Fibroblast of pulmonary artery (primary cell): ENCODE measurements around the gene ADAMTSL2.
A peak's percentile ranks its signal among the peaks of the same experiment; 100 is the strongest.
"Not testable (repeated sequence)": the region's sequence is repeated elsewhere in the genome, so short reads cannot be mapped to it uniquely, and the experiment has no call there.

Source experiments
- DNase-seq: peaks from one replicate; pipeline ENCODE4 v3.0.0-alpha.2; 2010; ENCODE audit warnings: low read depth
- H3K4me3 ChIP-seq: replicated peaks from 2 replicates; pipeline ENCODE4 v1.5.1; 2011; ENCODE audit warnings: low read depth, mild to moderate bottlenecking, control low read depth, low read length, moderate library complexity
- CTCF ChIP-seq: IDR thresholded peaks from 2 replicates; pipeline ENCODE4 v1.5.1; 2011; ENCODE audit warnings: mild to moderate bottlenecking, control low read depth, low read length, inconsistent platforms; ENCODE audit errors: missing control alignments

Gene ADAMTSL2

GRCh38 chr9:133560944-133561343 lies 26.4 kb downstream of the ADAMTSL2 start:
- no peak for TF ChIP-seq CTCF
- DNase-seq, result no peak
- no peak overlapping the region for H3K4me3 ChIP-seq

GRCh38 chr9:133561976-133562554 lies 27.6 kb downstream of the ADAMTSL2 start:
- TF ChIP-seq CTCF, result no peak
- no peak for DNase-seq
- H3K4me3 ChIP-seq, result no peak overlapping the region

GRCh38 chr9:133562611-133563290 lies 28.2 kb downstream of the ADAMTSL2 start:
- no peak for TF ChIP-seq CTCF
- H3K4me3 ChIP-seq, result no peak overlapping the region
- DNase-seq, result no peak

- no peak overlapping the region for H3K4me3 ChIP-seq
- TF ChIP-seq CTCF, result no peak
- DNase-seq, result peak; percentile 44
Observed at GRCh38 chr9:133563291-133563796, 28.8 kb downstream of the ADAMTSL2 start.

- DNase-seq, H3K4me3 ChIP-seq: not testable (repeated sequence)
Observed at GRCh38 chr9:133563814-133564213, 29.3 kb downstream of the ADAMTSL2 start.

- DNase-seq, result no peak
- TF ChIP-seq CTCF, result no peak
- H3K4me3 ChIP-seq, result no peak overlapping the region
Observed at GRCh38 chr9:133564451-133565116, 30.1 kb downstream of the ADAMTSL2 start.

GRCh38 chr9:133566382-133566781 lies 31.9 kb downstream of the ADAMTSL2 start:
- H3K4me3 ChIP-seq, result no peak overlapping the region
- no peak for TF ChIP-seq CTCF
- DNase-seq, result no peak
